ENCODE measurements around the gene OR6F1.
"Not testable (repeated sequence)": the region's sequence is repeated elsewhere in the genome, so short reads cannot be mapped to it uniquely, and the experiment has no call there.

OR6F1 gene

DNA sequence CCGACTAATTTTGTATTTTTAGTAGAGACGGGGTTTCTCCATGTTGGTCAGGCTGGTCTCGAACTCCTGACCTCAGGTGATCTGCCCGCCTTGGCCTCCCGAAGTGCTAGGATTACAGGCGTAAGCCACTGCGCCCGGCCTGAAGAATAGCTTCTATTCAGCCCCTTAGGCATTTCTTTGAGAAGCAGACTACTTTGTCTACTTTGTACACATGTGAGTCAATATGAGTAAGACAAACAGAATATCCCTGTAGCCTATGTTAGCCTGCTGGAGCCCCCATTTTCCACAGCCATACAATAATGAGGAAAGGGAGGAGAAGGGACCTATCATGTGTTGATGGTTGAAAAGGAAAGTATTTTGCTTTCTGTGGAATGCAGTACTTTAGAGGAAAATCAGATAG lies 5.8 kb downstream of the OR6F1 start:
- not testable (repeated sequence) for H3K27ac Mint-ChIP-seq (ENCODE audit: low read depth); H3K4me1 Mint-ChIP-seq; ATAC-seq (replicated peaks; ENCODE audit: extremely low read depth, poor library complexity, severe bottlenecking); DNase-seq (ENCODE audit: low spot score in 2 of 2); H3K9me3 Mint-ChIP-seq; H3K27me3 Mint-ChIP-seq; H3K4me3 Mint-ChIP-seq; H3K36me3 Mint-ChIP-seq (ENCODE audit: insufficient read depth)

DNA sequence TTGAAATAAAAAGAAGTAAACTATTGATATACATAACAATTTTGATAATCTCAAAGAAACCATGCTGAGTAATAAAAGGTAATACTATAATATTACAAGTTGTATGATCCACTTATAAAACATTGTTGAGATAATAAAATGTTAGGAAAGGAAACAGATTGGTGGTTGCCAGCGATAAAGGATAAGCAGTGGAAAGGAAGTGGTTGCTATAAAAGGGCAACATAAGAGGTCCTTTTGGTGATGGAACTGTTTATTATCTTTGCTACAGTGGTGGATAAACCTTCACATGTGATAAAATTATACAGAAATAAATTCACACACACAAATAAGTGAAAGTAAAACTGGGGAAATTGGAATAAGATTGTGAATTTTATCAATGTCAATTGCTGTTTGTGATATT lies 15.1 kb downstream of the OR6F1 start:
- H3K4me1 Mint-ChIP-seq = no peaks in the 10 kb centered on the region
- peaks cover 6% of the 10 kb centered on the region for H3K9me3 Mint-ChIP-seq
- no peaks in the 10 kb centered on the region for H3K27me3 Mint-ChIP-seq
- ATAC-seq (replicated peaks; ENCODE audit: extremely low read depth, poor library complexity, severe bottlenecking) (no peak), DNase-seq (ENCODE audit: low spot score in 2 of 2) (no peak)
- H3K4me3 Mint-ChIP-seq = no peak overlapping the region
- no peaks in the 10 kb centered on the region for H3K36me3 Mint-ChIP-seq (ENCODE audit: insufficient read depth)
- H3K27ac Mint-ChIP-seq (ENCODE audit: low read depth) = no peak overlapping the region

DNA sequence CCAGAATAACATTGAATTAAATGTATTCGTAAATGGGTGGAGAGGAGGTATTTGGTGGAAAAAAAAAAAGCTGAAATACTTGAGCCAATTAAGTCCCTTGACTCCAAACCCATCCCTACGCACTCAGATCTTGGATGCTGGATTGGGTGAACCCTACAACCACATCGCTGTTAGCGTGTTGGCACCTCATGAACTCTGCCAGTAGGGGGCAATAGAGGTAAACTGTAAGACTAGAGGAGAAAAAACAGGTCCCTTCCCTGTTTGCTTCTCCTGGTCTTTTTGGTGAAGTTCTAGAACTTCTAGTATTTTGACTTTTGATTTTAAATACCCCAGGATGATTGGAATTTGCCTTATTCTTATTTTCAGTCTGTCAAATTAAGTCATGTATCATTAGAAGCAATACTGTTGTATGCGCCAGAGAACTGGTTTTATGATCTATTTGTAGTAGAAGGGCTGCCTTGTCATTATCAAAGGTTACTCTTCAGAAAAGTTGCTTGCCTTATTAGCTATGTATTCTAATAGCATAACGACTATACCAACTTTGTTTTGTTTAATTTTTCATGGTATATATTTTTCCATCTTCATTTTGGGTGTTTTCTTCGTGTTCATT lies 35.1 kb downstream of the OR6F1 start:
- H3K4me3 Mint-ChIP-seq = no peak overlapping the region
- H3K36me3 Mint-ChIP-seq (ENCODE audit: insufficient read depth) = no peaks in the 10 kb centered on the region
- no peaks in the 10 kb centered on the region for H3K4me1 Mint-ChIP-seq
- H3K9me3 Mint-ChIP-seq = no peaks in the 10 kb centered on the region
- no peak overlapping the region for H3K27ac Mint-ChIP-seq (ENCODE audit: low read depth)
- H3K27me3 Mint-ChIP-seq = no peaks in the 10 kb centered on the region
- DNase-seq (ENCODE audit: low spot score in 2 of 2) (no peak), ATAC-seq (replicated peaks; ENCODE audit: extremely low read depth, poor library complexity, severe bottlenecking) (no peak)

DNA sequence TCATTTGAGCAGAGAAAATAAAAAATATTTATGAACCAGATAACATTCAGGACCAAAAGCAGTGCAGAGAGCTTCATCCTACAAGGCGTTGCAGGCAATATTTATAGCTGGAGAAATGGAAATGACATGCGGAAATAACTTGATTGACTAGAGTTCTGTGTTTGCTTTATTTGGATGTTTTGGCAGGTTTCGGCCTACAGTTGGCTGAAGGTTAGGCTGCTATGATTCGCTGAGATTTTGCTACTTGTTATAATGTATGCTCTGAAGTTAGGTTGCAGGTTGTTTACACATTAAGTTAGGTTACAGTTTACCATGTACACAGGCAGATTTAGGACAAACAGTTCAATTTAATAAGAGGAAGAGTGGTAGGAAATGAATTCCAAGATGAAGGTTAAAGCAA lies 36.3 kb downstream of the OR6F1 start:
- H3K9me3 Mint-ChIP-seq = no peaks in the 10 kb centered on the region
- H3K27ac Mint-ChIP-seq (ENCODE audit: low read depth) = no peak overlapping the region
- no peak for ATAC-seq (replicated peaks; ENCODE audit: extremely low read depth, poor library complexity, severe bottlenecking)
- H3K4me3 Mint-ChIP-seq = no peak overlapping the region
- DNase-seq (ENCODE audit: low spot score in 2 of 2) = no peak
- no peaks in the 10 kb centered on the region for H3K27me3 Mint-ChIP-seq
- H3K36me3 Mint-ChIP-seq (ENCODE audit: insufficient read depth) = no peaks in the 10 kb centered on the region
- no peaks in the 10 kb centered on the region for H3K4me1 Mint-ChIP-seq

DNA sequence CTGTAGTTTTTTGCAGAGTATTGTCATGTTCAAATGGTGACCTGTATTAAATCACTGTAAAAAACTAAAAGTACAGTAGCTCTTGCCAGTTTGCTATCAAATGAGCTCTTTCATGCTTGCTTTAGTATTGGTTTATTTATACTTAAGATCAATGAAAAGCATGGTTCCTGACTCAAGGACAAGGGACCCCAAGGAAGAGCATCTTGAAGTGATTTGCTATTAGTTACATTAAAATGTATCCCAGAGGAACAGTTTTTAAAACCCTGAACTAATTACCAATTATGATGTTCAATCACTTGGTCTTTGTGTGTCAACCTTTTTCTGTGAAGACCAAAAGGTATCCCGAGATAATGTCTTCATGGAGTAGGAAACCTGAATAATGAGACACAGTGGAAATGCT lies 36.8 kb downstream of the OR6F1 start, which contains the start of gene OR13G1:
Gene OR13G1, minus strand, starts transcription at position 101 of the 400 bp plus-strand sequence. CDS start 6,698 bp downstream, outside the sequence.
- H3K4me1 Mint-ChIP-seq = no peaks in the 10 kb centered on the region
- no peak for ATAC-seq (replicated peaks; ENCODE audit: extremely low read depth, poor library complexity, severe bottlenecking)
- no peak for DNase-seq (ENCODE audit: low spot score in 2 of 2)
- H3K27me3 Mint-ChIP-seq = no peaks in the 10 kb centered on the region
- no peak within 1 kb of the TSS for H3K27ac Mint-ChIP-seq (ENCODE audit: low read depth)
- no peaks in the 10 kb centered on the region for H3K36me3 Mint-ChIP-seq (ENCODE audit: insufficient read depth)
- H3K4me3 Mint-ChIP-seq = no peak within 1 kb of the TSS
- H3K9me3 Mint-ChIP-seq = no peaks in the 10 kb centered on the region

- H3K27me3 Mint-ChIP-seq = no peaks in the 10 kb centered on the region
- H3K4me3 Mint-ChIP-seq = no peak overlapping the region
- H3K4me1 Mint-ChIP-seq = no peaks in the 10 kb centered on the region
- DNase-seq (ENCODE audit: low spot score in 2 of 2) = no peak
- ATAC-seq (replicated peaks; ENCODE audit: extremely low read depth, poor library complexity, severe bottlenecking) = no peak
- H3K27ac Mint-ChIP-seq (ENCODE audit: low read depth) = no peak overlapping the region
- H3K9me3 Mint-ChIP-seq = peaks cover 11% of the 10 kb centered on the region
- H3K36me3 Mint-ChIP-seq (ENCODE audit: insufficient read depth) = no peaks in the 10 kb centered on the region
Measured at GRCh38 chr1:247669225-247669624, 47.2 kb downstream of the OR6F1 start.
